DOHH2 (cell line): ENCODE measurements around the gene ERGIC2.

Experiments used
- EZH2phosphoT487 ChIP-seq: fragments of 200-600 bp; sonication (generic); IDR thresholded peaks from 2 replicates; pipeline ENCODE4 v1.6.1; 2017; ENCODE audit warnings: borderline replicate concordance, mild to moderate bottlenecking, antibody characterized with exemption, low read length, moderate library complexity, mixed read lengths
- TF ChIP-seq, protein P1 (sequence below): fragments of 200-600 bp; sonication (generic); IDR thresholded peaks from one replicate; pipeline ENCODE4 v1.5.1; 2014; ENCODE audit warnings: antibody characterized with exemption, mild to moderate bottlenecking, low read depth, low read length; ENCODE audit not compliant: poor library complexity, severe bottlenecking

DNA sequence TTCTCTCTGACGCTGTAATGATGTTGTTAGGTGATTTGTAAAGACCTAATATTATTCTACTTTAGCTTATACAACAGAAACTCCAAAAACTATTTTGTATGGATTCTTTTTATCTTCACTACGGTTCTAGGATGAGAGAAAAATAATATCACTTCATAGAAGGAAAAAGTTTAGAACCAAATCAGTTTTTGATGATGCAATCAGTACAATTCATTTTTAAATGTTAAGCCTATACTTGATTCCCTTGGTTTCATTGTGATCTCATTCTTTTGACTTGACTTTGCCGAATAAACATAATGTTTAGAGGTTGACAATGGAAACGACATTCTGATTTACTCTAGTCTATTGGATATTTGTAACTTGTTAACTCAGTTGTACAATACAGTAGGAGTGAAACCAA is 24.6 kb upstream of the ERGIC2 start:
- TF ChIP-seq, protein P1, sequence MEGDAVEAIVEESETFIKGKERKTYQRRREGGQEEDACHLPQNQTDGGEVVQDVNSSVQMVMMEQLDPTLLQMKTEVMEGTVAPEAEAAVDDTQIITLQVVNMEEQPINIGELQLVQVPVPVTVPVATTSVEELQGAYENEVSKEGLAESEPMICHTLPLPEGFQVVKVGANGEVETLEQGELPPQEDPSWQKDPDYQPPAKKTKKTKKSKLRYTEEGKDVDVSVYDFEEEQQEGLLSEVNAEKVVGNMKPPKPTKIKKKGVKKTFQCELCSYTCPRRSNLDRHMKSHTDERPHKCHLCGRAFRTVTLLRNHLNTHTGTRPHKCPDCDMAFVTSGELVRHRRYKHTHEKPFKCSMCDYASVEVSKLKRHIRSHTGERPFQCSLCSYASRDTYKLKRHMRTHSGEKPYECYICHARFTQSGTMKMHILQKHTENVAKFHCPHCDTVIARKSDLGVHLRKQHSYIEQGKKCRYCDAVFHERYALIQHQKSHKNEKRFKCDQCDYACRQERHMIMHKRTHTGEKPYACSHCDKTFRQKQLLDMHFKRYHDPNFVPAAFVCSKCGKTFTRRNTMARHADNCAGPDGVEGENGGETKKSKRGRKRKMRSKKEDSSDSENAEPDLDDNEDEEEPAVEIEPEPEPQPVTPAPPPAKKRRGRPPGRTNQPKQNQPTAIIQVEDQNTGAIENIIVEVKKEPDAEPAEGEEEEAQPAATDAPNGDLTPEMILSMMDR = no peak
- TF ChIP-seq EZH2phosphoT487 = no peak
